K562 (cell line): ENCODE results near the gene DAZAP1. TPM values are rescaled to one million over a fixed set of nuclear protein-coding genes. Genes with fewer than 3 reads are reported as not detected.

Experiments
- CSDE1 ChIP-seq, 2 experiments: fragments of 450-650 bp; IDR thresholded peaks; 2 replicates each; pipeline ENCODE4 v1.6.1; 2016; ENCODE audit warnings: mild to moderate bottlenecking in 1 of 2
- HDAC2 ChIP-seq: fragments of 450-650 bp; IDR thresholded peaks from 2 replicates; pipeline ENCODE4 v1.6.1; 2016; ENCODE audit warnings: mild to moderate bottlenecking
- MECOM ChIP-seq: fragments of 250-450 bp; sonication (Bioruptor Pico); IDR thresholded peaks from 2 replicates; pipeline ENCODE4 v1.8.0; 2022; ENCODE audit warnings: inconsistent platforms
- MED1 ChIP-seq: sonication (generic); formaldehyde crosslinking; IDR thresholded peaks from 2 replicates; pipeline ENCODE4 v1.8.1; 2023; ENCODE audit warnings: missing genetic modification reagents, borderline replicate concordance
- NR1H2 ChIP-seq: sonication (generic); formaldehyde crosslinking; IDR thresholded peaks from 2 replicates; pipeline ENCODE4 v1.4.0; 2020; ENCODE audit warnings: mild to moderate bottlenecking, missing genetic modification reagents
- PHB2 ChIP-seq: fragments of 450-650 bp; IDR thresholded peaks from 2 replicates; pipeline ENCODE4 v1.6.1; 2017; ENCODE audit warnings: low read depth
- RUNX1 ChIP-seq: sonication (generic); IDR thresholded peaks from 2 replicates; pipeline ENCODE4 v1.6.1; 2016; ENCODE audit warnings: antibody characterized with exemption, low read depth
- SIN3A ChIP-seq, 2 experiments: fragments of 150-350 bp in 1 of 2; IDR thresholded peaks; 2 replicates each; pipeline ENCODE4 v1.6.1; 2011 to 2016; ENCODE audit warnings: borderline replicate concordance in 2 of 2, low read depth in 2 of 2, low read length in 2 of 2, mild to moderate bottlenecking in 2 of 2, moderate library complexity in 2 of 2; ENCODE audit not compliant: control insufficient read depth in 1 of 2
- TAF1 ChIP-seq: IDR thresholded peaks from 2 replicates; pipeline ENCODE4 v1.6.1; 2011; ENCODE audit warnings: mild to moderate bottlenecking, low read length, moderate library complexity; ENCODE audit not compliant: insufficient read depth, control insufficient read depth, severe bottlenecking; ENCODE audit errors: extremely low read depth
- ZNF232 ChIP-seq: sonication (generic); formaldehyde crosslinking; IDR thresholded peaks from 2 replicates; pipeline ENCODE4 v1.8.0; 2022; ENCODE audit warnings: mild to moderate bottlenecking, missing genetic modification reagents
- ZNF239 ChIP-seq: fragments of 250-450 bp; sonication (Bioruptor Pico); IDR thresholded peaks from 2 replicates; pipeline ENCODE4 v1.4.0; 2020; ENCODE audit warnings: mild to moderate bottlenecking
- polyA plus RNA-seq, 8 experiments: library from polyadenylated mRNA; depleted of rRNA in 4 of 8; stranded (reverse) in 5 of 8; unstranded in 3 of 8; fragments of >200 nt; fragmentation: Nextera tagmentation in 2 of 8; fragmentation: Illumina TruSeq in 1 of 8; extraction: Ambion mirVana in 2 of 8; extraction: Trizol in 1 of 8; gene quantifications; 2 replicates each; pipeline versions ENCODE4 v1.2.1 to v1.2.3, GENCODE V29; 2011 to 2014; ENCODE audit warnings: inconsistent platforms in 1 of 8, missing spikeins in 1 of 8
- total RNA-seq, 7 experiments: library from RNA; depleted of rRNA in 6 of 7; stranded (reverse); fragments of >200 nt in 6 of 7; fragmentation: Illumina TruSeq in 2 of 7; extraction: Trizol in 2 of 7; gene quantifications; 2 replicates each; pipeline versions ENCODE4 v1.2.1 to v1.2.3, GENCODE V29; 2011 to 2021; ENCODE audit warnings: low replicate concordance in 1 of 7
- TF ChIP-seq, protein P1 (sequence below): fragments of 450-650 bp; conservative IDR thresholded peaks from 2 replicates; pipeline ENCODE4 v1.6.1; 2016; ENCODE audit warnings: missing genetic modification characterization, low read depth, mild to moderate bottlenecking, missing compliant biosample characterization, moderate library complexity
- TF ChIP-seq, protein P2 (sequence below): sonication (generic); formaldehyde crosslinking; IDR thresholded peaks from 2 replicates; pipeline ENCODE4 v1.8.0; 2022; ENCODE audit warnings: missing genetic modification reagents, mild to moderate bottlenecking, borderline replicate concordance
- TF ChIP-seq, protein P3 (sequence below): fragments of 250-450 bp; sonication (Bioruptor Pico); IDR thresholded peaks from 2 replicates; pipeline ENCODE4 v1.4.0; 2020; ENCODE audit warnings: mild to moderate bottlenecking, moderate library complexity
- TF ChIP-seq, protein P4 (sequence below): fragments of 450-650 bp; formaldehyde crosslinking; IDR thresholded peaks from 2 replicates; pipeline ENCODE4 v1.4.0; 2020; ENCODE audit warnings: mild to moderate bottlenecking, moderate library complexity
- TF ChIP-seq, protein P5 (sequence below): fragments of 450-650 bp; IDR thresholded peaks from 2 replicates; pipeline ENCODE4 v1.6.1; 2014; ENCODE audit warnings: low read depth, mild to moderate bottlenecking, moderate library complexity, borderline replicate concordance

Gene DAZAP1
- total and polyA plus RNA-seq, 9 of the 15 experiments (the other 6 are each of a cell fraction or from before 2014, with no cell fraction given) = 10.8 to 289 (median 142) TPM

DNA sequence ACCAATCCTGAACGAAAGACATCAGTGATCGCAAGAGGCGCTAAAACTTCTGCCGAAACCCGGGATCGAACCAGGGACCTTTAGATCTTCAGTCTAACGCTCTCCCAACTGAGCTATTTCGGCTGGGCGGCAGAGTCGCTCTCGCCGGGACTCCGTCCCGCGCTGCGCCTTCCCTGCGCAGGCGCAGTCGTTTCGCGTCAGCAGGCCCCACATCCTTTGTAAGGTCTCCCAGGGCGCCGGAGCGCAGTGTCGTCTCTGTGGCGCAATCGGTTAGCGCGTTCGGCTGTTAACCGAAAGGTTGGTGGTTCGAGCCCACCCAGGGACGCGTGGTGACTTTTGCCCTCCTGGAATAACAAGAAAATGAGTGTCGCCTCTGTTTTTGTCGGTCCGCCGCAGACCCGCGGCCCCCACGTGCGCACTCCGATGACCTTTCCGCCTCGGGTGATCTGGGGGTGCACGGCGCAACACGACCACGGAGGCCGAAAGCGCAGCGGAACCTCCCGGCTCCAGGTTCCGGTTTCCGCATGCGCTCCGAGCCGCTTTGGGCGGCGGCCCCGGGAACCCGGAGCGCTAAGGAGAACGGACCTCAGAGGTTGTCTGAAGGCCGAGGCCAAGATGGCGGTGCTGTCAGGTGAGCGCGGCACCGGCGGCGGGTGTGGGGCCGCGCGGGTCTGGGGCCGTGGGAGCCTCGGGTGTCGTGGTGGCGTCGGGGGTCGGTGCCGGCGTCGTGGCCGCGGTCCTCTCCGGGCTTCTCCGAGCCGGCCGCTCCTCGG, 23.9 kb upstream of the DAZAP1 start, which contains the start of gene NDUFS7 (continued):
- TF ChIP-seq HDAC2 (peak; percentile 75), PHB2 (no peak), RUNX1 (no peak), ZNF232 (CRISPR knock-in tag) (peak; percentile 91; the same call in 1 of the 2 replicates), ZNF239 (CRISPR knock-in tag) (0 out of 2 replicates have a peak, but pooled peaks have one; percentile 48), TAF1 (peak; percentile 98), SIN3A (IDR thresholded peaks at IDR 0.05; ENCODE audit: borderline replicate concordance in 2 of 2, control insufficient read depth in 1 of 2, low read depth in 2 of 2, low read length in 2 of 2) (peak; percentile 94 to 95), NR1H2 (peak; percentile 95; the same call in 1 of the 2 replicates), MED1 (CRISPR knock-in tag) (no peak), CSDE1 (IDR thresholded peaks at IDR 0.05) (0 out of 4 replicates have a peak, but pooled peaks of 1 of the 2 experiments have one; percentile 42), MECOM (CRISPR knock-in tag) (no peak)
- TF ChIP-seq, protein P1, sequence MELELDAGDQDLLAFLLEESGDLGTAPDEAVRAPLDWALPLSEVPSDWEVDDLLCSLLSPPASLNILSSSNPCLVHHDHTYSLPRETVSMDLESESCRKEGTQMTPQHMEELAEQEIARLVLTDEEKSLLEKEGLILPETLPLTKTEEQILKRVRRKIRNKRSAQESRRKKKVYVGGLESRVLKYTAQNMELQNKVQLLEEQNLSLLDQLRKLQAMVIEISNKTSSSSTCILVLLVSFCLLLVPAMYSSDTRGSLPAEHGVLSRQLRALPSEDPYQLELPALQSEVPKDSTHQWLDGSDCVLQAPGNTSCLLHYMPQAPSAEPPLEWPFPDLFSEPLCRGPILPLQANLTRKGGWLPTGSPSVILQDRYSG (tag) = no peak
- TF ChIP-seq, protein P2, sequence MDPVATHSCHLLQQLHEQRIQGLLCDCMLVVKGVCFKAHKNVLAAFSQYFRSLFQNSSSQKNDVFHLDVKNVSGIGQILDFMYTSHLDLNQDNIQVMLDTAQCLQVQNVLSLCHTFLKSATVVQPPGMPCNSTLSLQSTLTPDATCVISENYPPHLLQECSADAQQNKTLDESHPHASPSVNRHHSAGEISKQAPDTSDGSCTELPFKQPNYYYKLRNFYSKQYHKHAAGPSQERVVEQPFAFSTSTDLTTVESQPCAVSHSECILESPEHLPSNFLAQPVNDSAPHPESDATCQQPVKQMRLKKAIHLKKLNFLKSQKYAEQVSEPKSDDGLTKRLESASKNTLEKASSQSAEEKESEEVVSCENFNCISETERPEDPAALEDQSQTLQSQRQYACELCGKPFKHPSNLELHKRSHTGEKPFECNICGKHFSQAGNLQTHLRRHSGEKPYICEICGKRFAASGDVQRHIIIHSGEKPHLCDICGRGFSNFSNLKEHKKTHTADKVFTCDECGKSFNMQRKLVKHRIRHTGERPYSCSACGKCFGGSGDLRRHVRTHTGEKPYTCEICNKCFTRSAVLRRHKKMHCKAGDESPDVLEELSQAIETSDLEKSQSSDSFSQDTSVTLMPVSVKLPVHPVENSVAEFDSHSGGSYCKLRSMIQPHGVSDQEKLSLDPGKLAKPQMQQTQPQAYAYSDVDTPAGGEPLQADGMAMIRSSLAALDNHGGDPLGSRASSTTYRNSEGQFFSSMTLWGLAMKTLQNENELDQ = peak; percentile 76; the same call in 1 of the 2 replicates
- TF ChIP-seq, protein P3, sequence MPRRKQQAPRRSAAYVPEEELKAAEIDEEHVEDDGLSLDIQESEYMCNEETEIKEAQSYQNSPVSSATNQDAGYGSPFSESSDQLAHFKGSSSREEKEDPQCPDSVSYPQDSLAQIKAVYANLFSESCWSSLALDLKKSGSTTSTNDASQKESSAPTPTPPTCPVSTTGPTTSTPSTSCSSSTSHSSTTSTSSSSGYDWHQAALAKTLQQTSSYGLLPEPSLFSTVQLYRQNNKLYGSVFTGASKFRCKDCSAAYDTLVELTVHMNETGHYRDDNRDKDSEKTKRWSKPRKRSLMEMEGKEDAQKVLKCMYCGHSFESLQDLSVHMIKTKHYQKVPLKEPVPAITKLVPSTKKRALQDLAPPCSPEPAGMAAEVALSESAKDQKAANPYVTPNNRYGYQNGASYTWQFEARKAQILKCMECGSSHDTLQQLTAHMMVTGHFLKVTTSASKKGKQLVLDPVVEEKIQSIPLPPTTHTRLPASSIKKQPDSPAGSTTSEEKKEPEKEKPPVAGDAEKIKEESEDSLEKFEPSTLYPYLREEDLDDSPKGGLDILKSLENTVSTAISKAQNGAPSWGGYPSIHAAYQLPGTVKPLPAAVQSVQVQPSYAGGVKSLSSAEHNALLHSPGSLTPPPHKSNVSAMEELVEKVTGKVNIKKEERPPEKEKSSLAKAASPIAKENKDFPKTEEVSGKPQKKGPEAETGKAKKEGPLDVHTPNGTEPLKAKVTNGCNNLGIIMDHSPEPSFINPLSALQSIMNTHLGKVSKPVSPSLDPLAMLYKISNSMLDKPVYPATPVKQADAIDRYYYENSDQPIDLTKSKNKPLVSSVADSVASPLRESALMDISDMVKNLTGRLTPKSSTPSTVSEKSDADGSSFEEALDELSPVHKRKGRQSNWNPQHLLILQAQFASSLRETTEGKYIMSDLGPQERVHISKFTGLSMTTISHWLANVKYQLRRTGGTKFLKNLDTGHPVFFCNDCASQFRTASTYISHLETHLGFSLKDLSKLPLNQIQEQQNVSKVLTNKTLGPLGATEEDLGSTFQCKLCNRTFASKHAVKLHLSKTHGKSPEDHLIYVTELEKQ = no peak
- TF ChIP-seq, protein P4, sequence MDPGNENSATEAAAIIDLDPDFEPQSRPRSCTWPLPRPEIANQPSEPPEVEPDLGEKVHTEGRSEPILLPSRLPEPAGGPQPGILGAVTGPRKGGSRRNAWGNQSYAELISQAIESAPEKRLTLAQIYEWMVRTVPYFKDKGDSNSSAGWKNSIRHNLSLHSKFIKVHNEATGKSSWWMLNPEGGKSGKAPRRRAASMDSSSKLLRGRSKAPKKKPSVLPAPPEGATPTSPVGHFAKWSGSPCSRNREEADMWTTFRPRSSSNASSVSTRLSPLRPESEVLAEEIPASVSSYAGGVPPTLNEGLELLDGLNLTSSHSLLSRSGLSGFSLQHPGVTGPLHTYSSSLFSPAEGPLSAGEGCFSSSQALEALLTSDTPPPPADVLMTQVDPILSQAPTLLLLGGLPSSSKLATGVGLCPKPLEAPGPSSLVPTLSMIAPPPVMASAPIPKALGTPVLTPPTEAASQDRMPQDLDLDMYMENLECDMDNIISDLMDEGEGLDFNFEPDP (CRISPR knock-in tag) = no peak
- TF ChIP-seq, protein P5, sequence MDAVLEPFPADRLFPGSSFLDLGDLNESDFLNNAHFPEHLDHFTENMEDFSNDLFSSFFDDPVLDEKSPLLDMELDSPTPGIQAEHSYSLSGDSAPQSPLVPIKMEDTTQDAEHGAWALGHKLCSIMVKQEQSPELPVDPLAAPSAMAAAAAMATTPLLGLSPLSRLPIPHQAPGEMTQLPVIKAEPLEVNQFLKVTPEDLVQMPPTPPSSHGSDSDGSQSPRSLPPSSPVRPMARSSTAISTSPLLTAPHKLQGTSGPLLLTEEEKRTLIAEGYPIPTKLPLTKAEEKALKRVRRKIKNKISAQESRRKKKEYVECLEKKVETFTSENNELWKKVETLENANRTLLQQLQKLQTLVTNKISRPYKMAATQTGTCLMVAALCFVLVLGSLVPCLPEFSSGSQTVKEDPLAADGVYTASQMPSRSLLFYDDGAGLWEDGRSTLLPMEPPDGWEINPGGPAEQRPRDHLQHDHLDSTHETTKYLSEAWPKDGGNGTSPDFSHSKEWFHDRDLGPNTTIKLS = peak; percentile 76
